Mucosa of descending colon (tissue), 3 donors: ENCODE measurements around the gene HDAC4. TPM values are rescaled to one million over a fixed set of nuclear protein-coding genes. Genes with fewer than 3 reads are reported as not detected.

Experiments used
- ATAC-seq: fragments of 200-7000 bp; cut with Tn5 transposase; one replicate; pipeline ENCODE4 v1.9.1; 2020; ENCODE audit warnings: mild to moderate bottlenecking, moderate library complexity
- DNase-seq, 3 donors: peaks; one replicate each; pipeline ENCODE4 v3.0.0-alpha.2; 2020
- H3K36me3 ChIP-seq: fragments of 200-600 bp; one replicate; pipeline ENCODE4 v1.8.0; 2021; ENCODE audit warnings: low read depth, mild to moderate bottlenecking
- H3K4me1 ChIP-seq: fragments of 200-600 bp; one replicate; pipeline ENCODE4 v1.8.0; 2021; ENCODE audit warnings: low read depth, mild to moderate bottlenecking
- H3K4me3 ChIP-seq: fragments of 200-600 bp; one replicate; pipeline ENCODE4 v1.8.0; 2021; ENCODE audit warnings: mild to moderate bottlenecking
- H3K9me3 ChIP-seq: fragments of 200-600 bp; one replicate; pipeline ENCODE4 v1.8.0; 2021; ENCODE audit warnings: mild to moderate bottlenecking
- CTCF ChIP-seq: fragments of 200-600 bp; IDR thresholded peaks from one replicate; pipeline ENCODE4 v1.8.0; 2022; ENCODE audit warnings: antibody characterized with exemption, mild to moderate bottlenecking
- intact Hi-C, 2 donors: fragments of 100-400 bp; cut with DNase I in 1 of 2; cut with micrococcal nuclease in 1 of 2; formaldehyde crosslinking; loops; one replicate each; pipeline versions ENCODE4 v1.11.0 to v1.11.1; 2022; cut with DNase I, micrococcal nuclease
- total RNA-seq, 3 donors: library from RNA; stranded (reverse); fragmentation: NEBNext Ultra II Directional in 2 of 3; extraction: Animal tissue kit (Norgen Biotek cat#: 25700) in 2 of 3; gene quantifications; one replicate each; pipeline versions ENCODE4 v1.2.1 to v1.2.4, GENCODE V29; 2021 to 2023
- donor health status: DM: no; HTN: no; CAD: no; lungs with moderate emphysema.
- donor health status: DM: no; HTN: no; CAD: no.
- donor health status: DM: no; HTN: yes; CAD: no.

The HDAC4 gene
- total RNA-seq, 3 donors from 2014 or later = 41.4 to 147 (median 44.0) TPM

- no peaks in the 10 kb centered on the region for H3K36me3 ChIP-seq
- H3K4me1 ChIP-seq = peaks cover 43% of the 10 kb centered on the region
- intact Hi-C loops = no loop called here
- DNase-seq (peak in 1 of 3 donors; percentile 44), ATAC-seq (peak; percentile 37)
- H3K4me3 ChIP-seq = no peak overlapping the region
- no peaks in the 10 kb centered on the region for H3K9me3 ChIP-seq
- no peak for TF ChIP-seq CTCF
These were observed 106.9 kb downstream of the HDAC4 start for GRCh38 chr2:239293775-239294430.

GRCh38 chr2:239292959-239293774 is 107.7 kb downstream of the HDAC4 start:
- Histone ChIP-seq H3K4me1 (peaks cover 37% of the 10 kb centered on the region), H3K4me3 (no peak overlapping the region), H3K9me3 (no peaks in the 10 kb centered on the region), H3K36me3 (no peaks in the 10 kb centered on the region)
- peak in 1 of 3 donors; percentile 27 for DNase-seq
- intact Hi-C loops = no loop called here
- no peak for TF ChIP-seq CTCF
- ATAC-seq = no peak

- intact Hi-C loops = no loop called here
- Histone ChIP-seq H3K4me1 (peaks cover 33% of the 10 kb centered on the region), H3K4me3 (no peak overlapping the region), H3K9me3 (no peaks in the 10 kb centered on the region), H3K36me3 (no peaks in the 10 kb centered on the region)
- DNase-seq (no peak), ATAC-seq (no peak)
- TF ChIP-seq CTCF = no peak
These were observed 108.3 kb downstream of the HDAC4 start for GRCh38 chr2:239292531-239292930.

- DNase-seq (peak in 1 of 3 donors; percentile 23), ATAC-seq (no peak)
- Histone ChIP-seq H3K36me3 (no peaks in the 10 kb centered on the region), H3K9me3 (no peaks in the 10 kb centered on the region), H3K4me1 (peaks cover 26% of the 10 kb centered on the region), H3K4me3 (no peak overlapping the region)
- intact Hi-C loops = no loop called here
- no peak for TF ChIP-seq CTCF
These were observed 109.1 kb downstream of the HDAC4 start for GRCh38 chr2:239291475-239292350.

GRCh38 chr2:239290618-239291474 is 110.0 kb downstream of the HDAC4 start:
- H3K4me1 ChIP-seq = peaks cover 20% of the 10 kb centered on the region
- H3K4me3 ChIP-seq = no peak overlapping the region
- intact Hi-C loops = no loop called here
- no peak for TF ChIP-seq CTCF
- H3K36me3 ChIP-seq = no peaks in the 10 kb centered on the region
- peak in 1 of 3 donors; percentile 27 for DNase-seq
- no peaks in the 10 kb centered on the region for H3K9me3 ChIP-seq
- no peak for ATAC-seq
